HepG2 (cell line): ENCODE data around the gene SLC6A7. TPM values are rescaled to one million over a fixed set of nuclear protein-coding genes. Genes with fewer than 3 reads are reported as not detected.

Source experiments
- CERS6 ChIP-seq: sonication (generic); formaldehyde crosslinking; IDR thresholded peaks from 2 replicates; pipeline ENCODE4 v1.5.0; 2020; ENCODE audit warnings: missing genetic modification reagents
- CREB1 ChIP-seq, 2 experiments: fragments of 450-650 bp in 1 of 2; IDR thresholded peaks; 2 replicates each; pipeline ENCODE4 v1.6.1; 2016 to 2017; ENCODE audit warnings: control low read depth in 1 of 2, mild to moderate bottlenecking in 1 of 2, missing compliant biosample characterization in 1 of 2, missing genetic modification characterization in 1 of 2
- HES4 ChIP-seq: sonication (generic); formaldehyde crosslinking; IDR thresholded peaks from 2 replicates; pipeline ENCODE4 v1.9.0; 2021; ENCODE audit warnings: mild to moderate bottlenecking, missing genetic modification reagents, borderline replicate concordance
- ISX ChIP-seq: sonication (generic); formaldehyde crosslinking; conservative IDR thresholded peaks from 2 replicates; pipeline ENCODE4 v1.5.0; 2020; ENCODE audit warnings: missing genetic modification reagents
- KIAA2018 ChIP-seq: sonication (generic); formaldehyde crosslinking; IDR thresholded peaks from 2 replicates; pipeline ENCODE4 v1.5.0; 2020; ENCODE audit warnings: mild to moderate bottlenecking, missing genetic modification reagents, borderline replicate concordance
- MED1 ChIP-seq: sonication (generic); formaldehyde crosslinking; IDR thresholded peaks from 2 replicates; pipeline ENCODE4 v1.4.0; 2020; ENCODE audit warnings: missing genetic modification reagents
- MEF2D ChIP-seq: sonication (generic); formaldehyde crosslinking; IDR thresholded peaks from 2 replicates; pipeline ENCODE4 v1.5.1; 2020; ENCODE audit warnings: mild to moderate bottlenecking, missing genetic modification reagents
- NFE2 ChIP-seq: sonication (generic); formaldehyde crosslinking; IDR thresholded peaks from 2 replicates; pipeline ENCODE4 v1.4.0; 2020; ENCODE audit warnings: missing genetic modification reagents
- PRDM10 ChIP-seq: sonication (generic); formaldehyde crosslinking; IDR thresholded peaks from 2 replicates; pipeline ENCODE4 v1.4.0; 2020; ENCODE audit warnings: low read depth, missing genetic modification reagents
- RFX5 ChIP-seq: IDR thresholded peaks from 2 replicates; pipeline ENCODE4 v1.6.1; 2011; ENCODE audit warnings: low read depth, low read length, improper control_type of control experiment
- SMYD3 ChIP-seq: sonication (generic); formaldehyde crosslinking; IDR thresholded peaks from 2 replicates; pipeline ENCODE4 v1.8.1; 2023; ENCODE audit warnings: mild to moderate bottlenecking, missing genetic modification reagents
- ZNF749 ChIP-seq: sonication (generic); formaldehyde crosslinking; IDR thresholded peaks from 2 replicates; pipeline ENCODE4 v1.8.0; 2022; ENCODE audit warnings: mild to moderate bottlenecking, missing genetic modification reagents, moderate library complexity, borderline replicate concordance
- ZNF775 ChIP-seq: sonication (generic); formaldehyde crosslinking; IDR thresholded peaks from 2 replicates; pipeline ENCODE4 v1.4.0; 2020; ENCODE audit warnings: missing genetic modification reagents, mild to moderate bottlenecking, moderate library complexity, borderline replicate concordance
- polyA plus RNA-seq, 8 experiments: library from polyadenylated mRNA; depleted of rRNA in 3 of 8; stranded (reverse) in 7 of 8; unstranded in 1 of 8; fragments of >200 nt; fragmentation: Illumina TruSeq in 4 of 8; extraction: Trizol in 4 of 8; gene quantifications; 2 replicates each; pipeline versions ENCODE4 v1.2.1 to v1.2.3, GENCODE V29; 2011 to 2016; ENCODE audit warnings: low read depth in 4 of 8, missing spikeins in 1 of 8, mixed read lengths in 1 of 8; ENCODE audit not compliant: insufficient read depth in 1 of 8
- total RNA-seq, 5 experiments: library from RNA; depleted of rRNA; stranded (reverse); fragments of >200 nt; fragmentation: Illumina TruSeq; extraction: Trizol; gene quantifications; 2 replicates each; pipeline ENCODE4 v1.2.3, GENCODE V29; 2016; ENCODE audit warnings: low read depth in 1 of 5
- TF ChIP-seq, protein P1 (sequence below): IDR thresholded peaks from 2 replicates; pipeline ENCODE4 v1.6.1; 2016

Gene SLC6A7
- total and polyA plus RNA-seq, 2 of the 13 experiments (the other 11 are each of a cell fraction or from before 2014, with no cell fraction given): not detected

DNA sequence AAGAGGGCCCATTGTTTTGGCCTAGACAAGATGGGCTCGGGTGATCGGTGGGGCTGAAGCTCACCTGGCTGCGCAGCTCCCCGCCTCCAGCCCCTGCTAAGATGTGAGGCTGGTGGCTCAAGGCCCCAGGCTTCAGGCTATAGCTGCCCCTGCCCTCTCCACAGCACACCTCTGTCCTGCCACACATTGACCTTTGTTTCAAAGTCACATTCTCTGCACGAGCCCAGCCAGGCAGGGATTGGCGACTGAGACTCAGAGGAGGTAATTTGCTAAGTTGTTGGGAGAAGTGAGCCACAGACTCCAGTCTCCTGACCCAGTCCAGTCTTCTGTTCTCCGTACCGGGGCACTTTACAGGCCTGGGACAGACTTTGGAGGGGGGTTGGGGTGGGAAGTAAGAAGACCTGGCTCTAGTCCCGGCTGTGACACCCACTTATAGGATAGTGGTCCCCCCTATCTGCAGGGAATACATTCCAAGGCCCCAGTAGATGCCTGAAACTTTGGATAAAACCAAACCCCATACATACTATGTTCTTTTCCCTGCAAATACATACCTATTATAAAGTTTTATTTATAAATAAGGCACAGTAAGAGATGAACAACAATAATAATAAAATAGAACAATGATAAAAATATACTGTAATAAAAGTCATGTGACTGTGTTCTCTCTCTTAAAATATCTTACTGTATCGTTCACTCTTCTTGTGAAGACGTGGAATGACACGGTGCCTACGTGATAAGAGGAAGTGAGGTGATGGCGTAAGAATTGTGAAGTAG, 47.5 kb upstream of the SLC6A7 start (continued):
- TF ChIP-seq KIAA2018 (CRISPR knock-in tag): no peak
- TF ChIP-seq ZNF749: 0 out of 2 replicates have a peak, but pooled peaks have one; percentile 27
- no peak for TF ChIP-seq NFE2 (CRISPR knock-in tag)
- TF ChIP-seq SMYD3 (CRISPR knock-in tag): no peak
- no peak for TF ChIP-seq HES4 (CRISPR knock-in tag)
- TF ChIP-seq CREB1 (IDR thresholded peaks at IDR 0.05): peak; percentile 46; the same call in 1 of the 2 replicates
- no peak for TF ChIP-seq CREB1 (CRISPR knock-in tag; IDR thresholded peaks at IDR 0.05)
- TF ChIP-seq RFX5: no peak
- no peak for TF ChIP-seq ZNF775
- TF ChIP-seq, protein P1, sequence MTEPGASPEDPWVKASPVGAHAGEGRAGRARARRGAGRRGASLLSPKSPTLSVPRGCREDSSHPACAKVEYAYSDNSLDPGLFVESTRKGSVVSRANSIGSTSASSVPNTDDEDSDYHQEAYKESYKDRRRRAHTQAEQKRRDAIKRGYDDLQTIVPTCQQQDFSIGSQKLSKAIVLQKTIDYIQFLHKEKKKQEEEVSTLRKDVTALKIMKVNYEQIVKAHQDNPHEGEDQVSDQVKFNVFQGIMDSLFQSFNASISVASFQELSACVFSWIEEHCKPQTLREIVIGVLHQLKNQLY (CRISPR knock-in tag): 0 out of 2 replicates have a peak, but pooled peaks have one; percentile 26
- TF ChIP-seq ISX (CRISPR knock-in tag): 0 out of 2 replicates have a peak, but pooled peaks have one; percentile 47
- TF ChIP-seq MEF2D: 0 out of 2 replicates have a peak, but pooled peaks have one; percentile 3
- no peak for TF ChIP-seq CERS6 (CRISPR knock-in tag)
- no peak for TF ChIP-seq PRDM10 (CRISPR knock-in tag)
- peak; percentile 49; the same call in 1 of the 2 replicates for TF ChIP-seq MED1 (CRISPR knock-in tag)
